NCI-H1092 treated with DMSO at 0.1 percent for 48 hours (cell line): ENCODE results near the gene PTGFRN.
"Not testable (repeated sequence)": the region's sequence is repeated elsewhere in the genome, so short reads cannot be mapped to it uniquely, and the experiment has no call there.

Experiments used
- DNase-seq: peaks from one replicate; lab custom pipeline; 2025; lab: John Stamatoyannopoulos, UW

Gene PTGFRN

GRCh38 chr1:116909512-116910378, at the start of gene PTGFRN:
TSS of gene PTGFRN (plus strand) at chr1:116909916. CDS start at chr1:116910204, 288 bp downstream.
- DNase-seq = peak; percentile 39

- DNase-seq = not testable (repeated sequence)
These were observed 49.5 kb upstream of the PTGFRN start for GRCh38 chr1:116860167-116860566.

GRCh38 chr1:116861137-116861536, 48.6 kb upstream of the PTGFRN start:
- DNase-seq = no peak

- DNase-seq = not testable (repeated sequence)
These were observed 46.7 kb upstream of the PTGFRN start for GRCh38 chr1:116863031-116863430.

- not testable (repeated sequence) for DNase-seq
These were observed 43.2 kb upstream of the PTGFRN start for GRCh38 chr1:116866478-116866877.

- no peak for DNase-seq
These were observed 41.3 kb upstream of the PTGFRN start for GRCh38 chr1:116868385-116868784.

GRCh38 chr1:116869611-116870010, 40.1 kb upstream of the PTGFRN start:
- no peak for DNase-seq

GRCh38 chr1:116870300-116870699, 39.4 kb upstream of the PTGFRN start:
- DNase-seq = no peak

GRCh38 chr1:116871779-116872146, 38.0 kb upstream of the PTGFRN start:
- no peak for DNase-seq

GRCh38 chr1:116873680-116874271, 35.9 kb upstream of the PTGFRN start:
- no peak for DNase-seq

GRCh38 chr1:116874733-116875249, 34.9 kb upstream of the PTGFRN start:
- DNase-seq = no peak

GRCh38 chr1:116875391-116875790, 34.3 kb upstream of the PTGFRN start:
- DNase-seq = no peak

- not testable (repeated sequence) for DNase-seq
These were observed 33.8 kb upstream of the PTGFRN start for GRCh38 chr1:116875946-116876345.

GRCh38 chr1:116877141-116877818, 32.4 kb upstream of the PTGFRN start:
- DNase-seq = no peak

GRCh38 chr1:116878804-116879477, 30.8 kb upstream of the PTGFRN start:
- DNase-seq = peak; percentile 59

GRCh38 chr1:116879478-116880133, 30.1 kb upstream of the PTGFRN start:
- no peak for DNase-seq

GRCh38 chr1:116880917-116881316, 28.8 kb upstream of the PTGFRN start:
- no peak for DNase-seq

- DNase-seq = peak; percentile 14
These were observed 27.7 kb upstream of the PTGFRN start for GRCh38 chr1:116881879-116882520.

- DNase-seq = no peak
These were observed 26.9 kb upstream of the PTGFRN start for GRCh38 chr1:116882866-116883265.

GRCh38 chr1:116886291-116886878, 23.3 kb upstream of the PTGFRN start:
- DNase-seq = no peak

GRCh38 chr1:116887212-116887611, 22.5 kb upstream of the PTGFRN start:
- no peak for DNase-seq
